ENCODE data around the gene AGO3.

Gene AGO3

GRCh38 chr1:35932941-35933340 is 2.0 kb downstream of the AGO3 start:
- intact Hi-C loops (cut with DNase I; ENCODE audit: low total_unique reads) = no loop called here
- Histone ChIP-seq H3K9me3 (no peaks in the 10 kb centered on the region), H3K36me3 (no peaks in the 10 kb centered on the region), H3K4me1 (peaks cover 0 to 50% (median 4%) of the 10 kb centered on the region in 4 donors), H3K27ac (no peak overlapping the region), H3K4me3 (no peak overlapping the region), H3K27me3 (no peaks in the 10 kb centered on the region)
- no peak for DNase-seq
- no peak for TF ChIP-seq CTCF (IDR thresholded peaks at IDR 0.05)

GRCh38 chr1:35935442-35936388 is 4.8 kb downstream of the AGO3 start:
- TF ChIP-seq CTCF (IDR thresholded peaks at IDR 0.05) = no peak
- intact Hi-C loops (cut with DNase I; ENCODE audit: low total_unique reads) = no loop called here
- Histone ChIP-seq H3K9me3 (no peaks in the 10 kb centered on the region), H3K36me3 (no peaks in the 10 kb centered on the region), H3K4me1 (peaks cover 0 to 44% (median 4%) of the 10 kb centered on the region in 4 donors), H3K27me3 (no peaks in the 10 kb centered on the region), H3K4me3 (no peak overlapping the region), H3K27ac (no peak overlapping the region)
- no peak for DNase-seq

- Histone ChIP-seq H3K4me3 (no peak overlapping the region), H3K27ac (no peak overlapping the region), H3K27me3 (no peaks in the 10 kb centered on the region), H3K4me1 (peaks cover 0 to 43% (median 5%) of the 10 kb centered on the region in 4 donors), H3K36me3 (no peaks in the 10 kb centered on the region), H3K9me3 (no peaks in the 10 kb centered on the region)
- intact Hi-C loops (cut with DNase I; ENCODE audit: low total_unique reads) = no loop called here
- no peak for DNase-seq
- no peak for TF ChIP-seq CTCF (IDR thresholded peaks at IDR 0.05)
Observed at GRCh38 chr1:35936838-35937237, 5.9 kb downstream of the AGO3 start.

- no peak for TF ChIP-seq CTCF (IDR thresholded peaks at IDR 0.05)
- H3K27me3 ChIP-seq = no peaks in the 10 kb centered on the region
- no peak overlapping the region for H3K27ac ChIP-seq
- peaks cover 0 to 34% (median 1%) of the 10 kb centered on the region in 4 donors for H3K4me1 ChIP-seq
- no peak for DNase-seq
- no peaks in the 10 kb centered on the region for H3K9me3 ChIP-seq
- no peaks in the 10 kb centered on the region for H3K36me3 ChIP-seq
- intact Hi-C loops (cut with DNase I; ENCODE audit: low total_unique reads) = no loop called here
- H3K4me3 ChIP-seq = no peak overlapping the region
Observed at GRCh38 chr1:35939484-35939883, 8.6 kb downstream of the AGO3 start.

GRCh38 chr1:35945327-35945726 is 14.4 kb downstream of the AGO3 start:
- H3K4me3 ChIP-seq = no peak overlapping the region
- intact Hi-C loops (cut with DNase I; ENCODE audit: low total_unique reads) = no loop called here
- H3K9me3 ChIP-seq = no peaks in the 10 kb centered on the region
- DNase-seq = no peak
- no peaks in the 10 kb centered on the region for H3K27me3 ChIP-seq
- no peak overlapping the region for H3K27ac ChIP-seq
- no peak for TF ChIP-seq CTCF (IDR thresholded peaks at IDR 0.05)
- H3K4me1 ChIP-seq = peaks cover 0 to 25% (median 6%) of the 10 kb centered on the region in 4 donors
- H3K36me3 ChIP-seq = peaks cover 0 to 3% (median 0%) of the 10 kb centered on the region in 3 donors
